HepG2 (cell line): ENCODE results near the gene RCBTB2. TPM values are rescaled to one million over a fixed set of nuclear protein-coding genes. Genes with fewer than 3 reads are reported as not detected.

ENCODE experiments used
- ATAC-seq: fragments of 200-7000 bp; cut with Tn5 transposase; 3 replicates; pipeline ENCODE4 v1.9.1; 2020; ENCODE audit warnings: mild to moderate bottlenecking, moderate library complexity
- BruUV-seq: library from RNA; stranded (reverse); fragments of 400-500 nt; replicated peaks from 2 replicates; lab custom pipeline; 2021; lab: Mats Ljungman, UMichigan
- CTCF ChIA-PET: fragments of 300-600 bp; formaldehyde crosslinking; extraction: SDS; loops from one replicate; lab custom pipeline; 2021; ENCODE audit warnings: low total read pairs, inconsistent platforms, low intra/inter-chr PET ratio; lab: Yijun Ruan, JAX
- POLR2A ChIA-PET: fragments of 350-600 bp; sonication (Branson Sonifier 250); formaldehyde crosslinking; loops from one replicate; lab custom pipeline; 2020; ENCODE audit warnings: antibody characterized with exemption, inconsistent platforms; lab: Yijun Ruan, JAX
- DNase-seq: peaks from one replicate; pipeline ENCODE4 v3.0.0-alpha.2; 2015; ENCODE audit warnings: low spot score
- FAIRE-seq: peaks from 3 replicates; lab custom pipeline; 2011; peaks lifted over from hg19 to GRCh38; lab: Jason Lieb, UNC
- H2AFZ ChIP-seq: one replicate; pipeline ENCODE4 v1.6.1; 2011; ENCODE audit warnings: low read length, inconsistent platforms
- H3K27ac ChIP-seq: fragments of 300-600 bp; 3 replicates; pipeline ENCODE4 v1.8.0; 2011; ENCODE audit warnings: mixed run types, mild to moderate bottlenecking, mixed read lengths, low read length, inconsistent platforms; ENCODE audit not compliant: insufficient read depth; ENCODE audit errors: extremely low read length
- H3K27me3 ChIP-seq, 2 experiments: fragments of 200-600 bp in 1 of 2; 2 replicates in 1 of 2; 3 replicates in 1 of 2; pipeline versions ENCODE4 v1.6.0 to v1.8.0; 2011; ENCODE audit warnings: low read length in 2 of 2, mild to moderate bottlenecking in 2 of 2, moderate library complexity in 2 of 2, inconsistent platforms in 1 of 2; ENCODE audit not compliant: insufficient read depth in 2 of 2, control insufficient read depth in 1 of 2
- H3K36me3 ChIP-seq, 2 experiments: fragments of 200-600 bp in 1 of 2; replicated peaks in 1 of 2; 2 replicates in 1 of 2; 3 replicates in 1 of 2; pipeline versions ENCODE4 v1.5.1 to v1.8.0; 2011; ENCODE audit warnings: low read length in 2 of 2, inconsistent platforms in 1 of 2; ENCODE audit not compliant: insufficient read depth in 2 of 2, control insufficient read depth in 1 of 2
- H3K4me1 ChIP-seq: 2 replicates; pipeline ENCODE4 v1.5.1; 2012; ENCODE audit warnings: low read length, inconsistent platforms; ENCODE audit not compliant: insufficient read depth
- H3K4me2 ChIP-seq: 2 replicates; pipeline ENCODE4 v1.6.0; 2011; ENCODE audit warnings: low read depth, low read length, inconsistent platforms
- H3K4me3 ChIP-seq, 3 experiments: fragments of 200-600 bp in 1 of 3; sonication (generic), shearing (Covaris generic) in 1 of 3; replicated peaks in 1 of 3; 2 replicates each; pipeline ENCODE4 v1.5.1; 2011 to 2016; ENCODE audit warnings: low read length in 3 of 3, inconsistent platforms in 2 of 3, low read depth in 2 of 3, mild to moderate bottlenecking in 2 of 3, control low read depth in 1 of 3, mixed read lengths in 1 of 3; ENCODE audit not compliant: insufficient read depth in 1 of 3
- H3K79me2 ChIP-seq: one replicate; pipeline ENCODE4 v1.6.1; 2011; ENCODE audit warnings: low read length, inconsistent platforms; ENCODE audit not compliant: insufficient read depth
- H3K9ac ChIP-seq: 2 replicates; pipeline ENCODE4 v1.6.0; 2011; ENCODE audit warnings: mild to moderate bottlenecking, low read depth, low read length, inconsistent platforms; ENCODE audit not compliant: insufficient read depth
- H3K9me3 ChIP-seq: 2 replicates; pipeline ENCODE4 v1.5.1; 2012; ENCODE audit warnings: mild to moderate bottlenecking, low read length
- H4K20me1 ChIP-seq: 2 replicates; pipeline ENCODE4 v1.6.0; 2011; ENCODE audit warnings: inconsistent platforms, mild to moderate bottlenecking, low read length, moderate library complexity; ENCODE audit not compliant: insufficient read depth
- CBX2 ChIP-seq, 2 experiments: fragments of 200-600 bp in 1 of 2; sonication (generic); formaldehyde crosslinking in 1 of 2; IDR thresholded peaks; 2 replicates each; pipeline versions ENCODE4 v1.7.0 to v1.8.1; 2018 to 2022; ENCODE audit warnings: low read depth in 2 of 2, low read length in 1 of 2, mild to moderate bottlenecking in 1 of 2, missing genetic modification reagents in 1 of 2
- CHCHD3 ChIP-seq: sonication (generic); formaldehyde crosslinking; IDR thresholded peaks from 2 replicates; pipeline ENCODE4 v1.8.0; 2022; ENCODE audit warnings: mild to moderate bottlenecking, missing genetic modification reagents, moderate library complexity
- EZH2 ChIP-seq: conservative IDR thresholded peaks from 2 replicates; pipeline ENCODE4 v1.6.1; 2012; ENCODE audit warnings: mild to moderate bottlenecking, low read depth, low read length, moderate library complexity
- FOXM1 ChIP-seq: sonication (generic); formaldehyde crosslinking; IDR thresholded peaks from 2 replicates; pipeline ENCODE4 v1.5.0; 2020; ENCODE audit warnings: missing genetic modification reagents
- REPIN1 ChIP-seq: sonication (generic); formaldehyde crosslinking; IDR thresholded peaks from 2 replicates; pipeline ENCODE4 v1.8.0; 2022; ENCODE audit warnings: missing genetic modification reagents, low read depth, mild to moderate bottlenecking, borderline replicate concordance
- SALL1 ChIP-seq: sonication (generic); formaldehyde crosslinking; IDR thresholded peaks from 2 replicates; pipeline ENCODE4 v1.8.0; 2022; ENCODE audit warnings: mild to moderate bottlenecking, missing genetic modification reagents
- U2AF1 ChIP-seq: fragments of 200-400 bp; formaldehyde crosslinking; optimal IDR thresholded peaks from 2 replicates; pipeline ENCODE3; 2017; ENCODE audit warnings: mild to moderate bottlenecking, low read depth, low read length
- ZBTB20 ChIP-seq: sonication (generic); formaldehyde crosslinking; IDR thresholded peaks from 2 replicates; pipeline ENCODE4 v1.8.1; 2023; ENCODE audit warnings: missing genetic modification reagents, low read depth, mild to moderate bottlenecking, borderline replicate concordance
- ZMYM2 ChIP-seq: sonication (generic); formaldehyde crosslinking; IDR thresholded peaks from 2 replicates; pipeline ENCODE4 v1.8.0; 2022; ENCODE audit warnings: mild to moderate bottlenecking, missing genetic modification reagents
- ZNF34 ChIP-seq: sonication (generic); formaldehyde crosslinking; IDR thresholded peaks from 2 replicates; pipeline ENCODE4 v1.4.0; 2020; ENCODE audit warnings: mild to moderate bottlenecking, missing genetic modification reagents, borderline replicate concordance
- ZNF569 ChIP-seq: sonication (generic); formaldehyde crosslinking; IDR thresholded peaks from 2 replicates; pipeline ENCODE4 v1.5.0; 2020; ENCODE audit warnings: mild to moderate bottlenecking, missing genetic modification reagents, moderate library complexity, borderline replicate concordance
- ZNF670 ChIP-seq: sonication (generic); formaldehyde crosslinking; IDR thresholded peaks from 2 replicates; pipeline ENCODE4 v1.8.0; 2022; ENCODE audit warnings: mild to moderate bottlenecking, missing genetic modification reagents, borderline replicate concordance
- ZNF841 ChIP-seq: sonication (generic); formaldehyde crosslinking; IDR thresholded peaks from 2 replicates; pipeline ENCODE4 v1.8.1; 2023; ENCODE audit warnings: missing genetic modification reagents, borderline replicate concordance
- WGBS: methylation state at CpG from one replicate; pipeline ENCODE4 v1.1.6; 2017; ENCODE audit warnings: low lambda C conversion rate; 5-methylcytosine and 5-hydroxymethylcytosine counted together
- in situ Hi-C: cut with HindIII; loops from 2 replicates; pipeline ENCODE4 v1.10.0; 2017; ENCODE audit warnings: low pct_unique_long_range_greater_than_20kb; ENCODE audit not compliant: extremely low pct_ligation_motif_present
- intact Hi-C: fragments of 100-400 bp; cut with micrococcal nuclease; formaldehyde crosslinking; loops from one replicate; pipeline ENCODE4 v1.10.0; 2022; ENCODE audit not compliant: unreplicated experiment
- polyA plus RNA-seq, 8 experiments: library from polyadenylated mRNA; depleted of rRNA in 3 of 8; stranded (reverse) in 7 of 8; unstranded in 1 of 8; fragments of >200 nt; fragmentation: Illumina TruSeq in 4 of 8; extraction: Trizol in 4 of 8; gene quantifications; 2 replicates each; pipeline versions ENCODE4 v1.2.1 to v1.2.3, GENCODE V29; 2011 to 2016; ENCODE audit warnings: low read depth in 4 of 8, missing spikeins in 1 of 8, mixed read lengths in 1 of 8; ENCODE audit not compliant: insufficient read depth in 1 of 8
- total RNA-seq, 5 experiments: library from RNA; depleted of rRNA; stranded (reverse); fragments of >200 nt; fragmentation: Illumina TruSeq; extraction: Trizol; gene quantifications; 2 replicates each; pipeline ENCODE4 v1.2.3, GENCODE V29; 2016; ENCODE audit warnings: low read depth in 1 of 5
- TF ChIP-seq, protein P1 (sequence below): sonication (generic); formaldehyde crosslinking; IDR thresholded peaks from 2 replicates; pipeline ENCODE4 v1.4.0; 2020; ENCODE audit warnings: missing genetic modification reagents, borderline replicate concordance
- TF ChIP-seq, protein P2 (sequence below): sonication (generic); formaldehyde crosslinking; IDR thresholded peaks from 2 replicates; pipeline ENCODE4 v1.4.0; 2020; ENCODE audit warnings: mild to moderate bottlenecking, missing genetic modification reagents
- TF ChIP-seq, protein P3 (sequence below): sonication (generic); formaldehyde crosslinking; IDR thresholded peaks from 2 replicates; pipeline ENCODE4 v1.8.0; 2022; ENCODE audit warnings: mild to moderate bottlenecking, missing genetic modification reagents, moderate library complexity
- TF ChIP-seq, protein P4 (sequence below): sonication (generic); formaldehyde crosslinking; IDR thresholded peaks from 2 replicates; pipeline ENCODE4 v1.5.1; 2020; ENCODE audit warnings: missing genetic modification reagents, mild to moderate bottlenecking, borderline replicate concordance

Gene RCBTB2
- total and polyA plus RNA-seq, 2 of the 13 experiments (the other 11 are each of a cell fraction or from before 2014, with no cell fraction given) = 1.9 to 2.7 TPM

DNA sequence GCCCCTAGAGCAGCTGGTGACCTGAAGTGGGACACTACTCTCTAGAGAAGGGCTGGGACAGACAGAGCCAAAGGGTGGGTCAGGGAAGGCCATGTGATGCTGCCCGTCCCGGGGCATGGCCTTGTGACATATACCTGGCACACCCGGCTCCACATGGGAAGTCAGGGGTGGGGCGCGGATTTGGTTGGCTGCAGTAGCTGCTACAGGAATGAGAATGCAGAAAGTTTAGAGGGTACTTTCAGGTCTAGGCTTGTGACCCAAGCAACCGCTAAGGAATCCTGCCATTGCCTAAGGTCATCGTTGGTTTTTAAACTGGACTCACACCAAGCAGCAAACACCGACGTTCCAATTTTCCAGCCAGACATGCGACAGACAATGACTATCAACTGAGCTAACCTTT, 25.9 kb downstream of the RCBTB2 start:
- in situ Hi-C loops = no loop called here
- no peak overlapping the region for H3K4me3 ChIP-seq
- H3K9ac ChIP-seq = no peak overlapping the region
- ChIA-PET CTCF (no interaction called here), POLR2A (no interaction called here)
- H3K27ac ChIP-seq = no peak overlapping the region
- H3K27me3 ChIP-seq = no peaks in the 10 kb centered on the region; a peak in 1 of 5 replicates
- H3K4me2 ChIP-seq = no peak overlapping the region
- H2AFZ ChIP-seq = no peak overlapping the region
- H4K20me1 ChIP-seq = no peaks in the 10 kb centered on the region
- BruUV-seq = no TSS peak
- no peaks in the 10 kb centered on the region for H3K9me3 ChIP-seq
- H3K36me3 ChIP-seq = no peaks in the 10 kb centered on the region
- FAIRE-seq (no peak), ATAC-seq (no peak), DNase-seq (no peak)
- H3K79me2 ChIP-seq = no peaks in the 10 kb centered on the region
- no peaks in the 10 kb centered on the region for H3K4me1 ChIP-seq
- intact Hi-C loops = no loop called here
- 98% methylated on average over 10 of the region's 10 CpGs for WGBS
- TF ChIP-seq, protein P1, sequence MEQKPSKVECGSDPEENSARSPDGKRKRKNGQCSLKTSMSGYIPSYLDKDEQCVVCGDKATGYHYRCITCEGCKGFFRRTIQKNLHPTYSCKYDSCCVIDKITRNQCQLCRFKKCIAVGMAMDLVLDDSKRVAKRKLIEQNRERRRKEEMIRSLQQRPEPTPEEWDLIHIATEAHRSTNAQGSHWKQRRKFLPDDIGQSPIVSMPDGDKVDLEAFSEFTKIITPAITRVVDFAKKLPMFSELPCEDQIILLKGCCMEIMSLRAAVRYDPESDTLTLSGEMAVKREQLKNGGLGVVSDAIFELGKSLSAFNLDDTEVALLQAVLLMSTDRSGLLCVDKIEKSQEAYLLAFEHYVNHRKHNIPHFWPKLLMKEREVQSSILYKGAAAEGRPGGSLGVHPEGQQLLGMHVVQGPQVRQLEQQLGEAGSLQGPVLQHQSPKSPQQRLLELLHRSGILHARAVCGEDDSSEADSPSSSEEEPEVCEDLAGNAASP (CRISPR knock-in tag) = no peak
- TF ChIP-seq REPIN1 (no peak), ZNF569 (CRISPR knock-in tag) (no peak), ZNF841 (CRISPR knock-in tag) (no peak), CBX2 (IDR thresholded peaks at IDR 0.05; ENCODE audit: low read depth, low read length) (no peak), CBX2 (CRISPR knock-in tag; IDR thresholded peaks at IDR 0.05; ENCODE audit: low read depth) (no peak), EZH2 (no peak), ZBTB20 (no peak), SALL1 (CRISPR knock-in tag) (no peak), FOXM1 (no peak), U2AF1 (no peak), ZMYM2 (CRISPR knock-in tag) (no peak), CHCHD3 (no peak), ZNF34 (CRISPR knock-in tag) (no peak), ZNF670 (CRISPR knock-in tag) (no peak)
- TF ChIP-seq, protein P2, sequence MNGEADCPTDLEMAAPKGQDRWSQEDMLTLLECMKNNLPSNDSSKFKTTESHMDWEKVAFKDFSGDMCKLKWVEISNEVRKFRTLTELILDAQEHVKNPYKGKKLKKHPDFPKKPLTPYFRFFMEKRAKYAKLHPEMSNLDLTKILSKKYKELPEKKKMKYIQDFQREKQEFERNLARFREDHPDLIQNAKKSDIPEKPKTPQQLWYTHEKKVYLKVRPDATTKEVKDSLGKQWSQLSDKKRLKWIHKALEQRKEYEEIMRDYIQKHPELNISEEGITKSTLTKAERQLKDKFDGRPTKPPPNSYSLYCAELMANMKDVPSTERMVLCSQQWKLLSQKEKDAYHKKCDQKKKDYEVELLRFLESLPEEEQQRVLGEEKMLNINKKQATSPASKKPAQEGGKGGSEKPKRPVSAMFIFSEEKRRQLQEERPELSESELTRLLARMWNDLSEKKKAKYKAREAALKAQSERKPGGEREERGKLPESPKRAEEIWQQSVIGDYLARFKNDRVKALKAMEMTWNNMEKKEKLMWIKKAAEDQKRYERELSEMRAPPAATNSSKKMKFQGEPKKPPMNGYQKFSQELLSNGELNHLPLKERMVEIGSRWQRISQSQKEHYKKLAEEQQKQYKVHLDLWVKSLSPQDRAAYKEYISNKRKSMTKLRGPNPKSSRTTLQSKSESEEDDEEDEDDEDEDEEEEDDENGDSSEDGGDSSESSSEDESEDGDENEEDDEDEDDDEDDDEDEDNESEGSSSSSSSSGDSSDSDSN (CRISPR knock-in tag) = no peak
- TF ChIP-seq, protein P3, sequence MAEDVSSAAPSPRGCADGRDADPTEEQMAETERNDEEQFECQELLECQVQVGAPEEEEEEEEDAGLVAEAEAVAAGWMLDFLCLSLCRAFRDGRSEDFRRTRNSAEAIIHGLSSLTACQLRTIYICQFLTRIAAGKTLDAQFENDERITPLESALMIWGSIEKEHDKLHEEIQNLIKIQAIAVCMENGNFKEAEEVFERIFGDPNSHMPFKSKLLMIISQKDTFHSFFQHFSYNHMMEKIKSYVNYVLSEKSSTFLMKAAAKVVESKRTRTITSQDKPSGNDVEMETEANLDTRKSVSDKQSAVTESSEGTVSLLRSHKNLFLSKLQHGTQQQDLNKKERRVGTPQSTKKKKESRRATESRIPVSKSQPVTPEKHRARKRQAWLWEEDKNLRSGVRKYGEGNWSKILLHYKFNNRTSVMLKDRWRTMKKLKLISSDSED (CRISPR knock-in tag) = no peak
- TF ChIP-seq, protein P4, sequence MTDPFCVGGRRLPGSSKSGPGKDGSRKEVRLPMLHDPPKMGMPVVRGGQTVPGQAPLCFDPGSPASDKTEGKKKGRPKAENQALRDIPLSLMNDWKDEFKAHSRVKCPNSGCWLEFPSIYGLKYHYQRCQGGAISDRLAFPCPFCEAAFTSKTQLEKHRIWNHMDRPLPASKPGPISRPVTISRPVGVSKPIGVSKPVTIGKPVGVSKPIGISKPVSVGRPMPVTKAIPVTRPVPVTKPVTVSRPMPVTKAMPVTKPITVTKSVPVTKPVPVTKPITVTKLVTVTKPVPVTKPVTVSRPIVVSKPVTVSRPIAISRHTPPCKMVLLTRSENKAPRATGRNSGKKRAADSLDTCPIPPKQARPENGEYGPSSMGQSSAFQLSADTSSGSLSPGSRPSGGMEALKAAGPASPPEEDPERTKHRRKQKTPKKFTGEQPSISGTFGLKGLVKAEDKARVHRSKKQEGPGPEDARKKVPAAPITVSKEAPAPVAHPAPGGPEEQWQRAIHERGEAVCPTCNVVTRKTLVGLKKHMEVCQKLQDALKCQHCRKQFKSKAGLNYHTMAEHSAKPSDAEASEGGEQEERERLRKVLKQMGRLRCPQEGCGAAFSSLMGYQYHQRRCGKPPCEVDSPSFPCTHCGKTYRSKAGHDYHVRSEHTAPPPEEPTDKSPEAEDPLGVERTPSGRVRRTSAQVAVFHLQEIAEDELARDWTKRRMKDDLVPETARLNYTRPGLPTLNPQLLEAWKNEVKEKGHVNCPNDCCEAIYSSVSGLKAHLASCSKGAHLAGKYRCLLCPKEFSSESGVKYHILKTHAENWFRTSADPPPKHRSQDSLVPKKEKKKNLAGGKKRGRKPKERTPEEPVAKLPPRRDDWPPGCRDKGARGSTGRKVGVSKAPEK (CRISPR knock-in tag) = no peak
